Measurements from ENCODE around the gene ACBD3.

Gene ACBD3

DNA sequence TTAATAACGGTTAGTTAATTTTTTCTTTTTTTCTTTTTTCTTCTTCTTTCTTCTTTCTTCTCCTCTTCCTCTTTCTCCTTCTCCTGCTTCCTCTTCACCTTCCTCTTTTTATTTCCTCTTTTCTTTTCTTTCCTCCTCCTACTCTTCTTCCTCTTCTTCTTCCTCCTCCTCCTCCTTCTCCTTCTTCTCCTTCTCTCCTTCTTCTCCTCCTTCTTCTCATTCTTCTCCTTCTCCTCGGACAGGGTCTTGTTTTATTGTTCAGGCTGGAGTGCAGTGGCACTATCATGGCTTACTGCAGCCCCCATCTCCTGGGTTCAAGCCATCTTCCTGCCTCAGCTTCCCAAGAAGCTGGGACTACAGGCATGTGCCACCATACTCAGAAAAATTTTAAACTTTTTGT lies 13.4 kb upstream of the ACBD3 start:
- DNase-seq = no peak

DNA sequence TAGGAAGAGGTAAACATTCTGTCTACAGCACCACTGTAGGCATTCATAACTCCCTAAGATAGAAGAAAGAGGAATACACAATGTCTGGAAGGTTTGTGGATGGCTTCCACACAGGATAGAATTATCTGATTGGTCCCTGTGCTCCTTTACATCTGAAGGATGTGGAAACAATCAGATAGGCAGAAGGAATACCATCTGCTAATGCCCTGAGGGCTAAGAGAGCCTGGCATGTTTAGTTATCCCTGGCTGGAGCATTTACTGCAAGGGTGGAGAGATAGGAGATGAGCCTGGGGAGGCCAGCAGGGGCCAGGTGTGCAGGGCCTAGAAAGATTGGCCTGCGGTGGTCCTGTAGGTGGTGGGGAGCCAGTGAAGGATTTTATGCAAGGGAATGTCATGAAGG lies 8.6 kb upstream of the ACBD3 start:
- DNase-seq = no peak

DNA sequence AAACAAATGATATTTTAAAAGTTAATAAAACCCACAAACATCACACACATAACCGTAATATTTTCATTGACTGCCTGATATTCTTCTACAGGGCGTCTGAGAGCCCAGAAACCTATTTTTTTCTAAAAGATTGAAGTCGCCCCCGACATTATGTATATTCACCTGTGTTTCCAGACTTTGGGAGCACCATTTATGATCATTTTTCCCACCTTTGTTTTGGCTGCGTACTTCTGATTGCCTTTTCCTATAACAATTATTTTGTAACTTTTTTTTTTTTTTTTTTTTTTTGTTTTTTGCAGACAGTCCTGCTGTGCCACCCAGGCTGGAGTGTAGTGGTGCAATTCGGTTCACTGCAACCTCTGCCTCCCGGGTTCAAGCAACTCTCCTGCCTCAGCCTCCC lies 839 bp upstream of the ACBD3 start:
- DNase-seq = no peak

DNA sequence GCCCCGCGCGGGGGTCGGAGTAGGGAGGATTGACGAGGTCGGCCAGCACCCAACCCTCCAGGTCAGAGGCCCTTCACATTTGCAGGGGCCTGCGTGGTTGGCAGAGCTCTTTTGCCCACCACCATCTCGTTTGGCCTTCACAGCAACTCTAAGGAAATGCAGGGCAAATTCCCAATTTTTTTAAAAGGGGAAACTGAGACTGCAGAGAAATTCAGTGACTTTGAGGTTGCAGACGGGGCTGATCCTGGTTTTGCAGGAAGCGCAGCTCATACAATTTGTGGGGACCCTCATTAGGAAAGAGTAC lies 430 bp upstream of the ACBD3 start:
- DNase-seq = no peak

DNA sequence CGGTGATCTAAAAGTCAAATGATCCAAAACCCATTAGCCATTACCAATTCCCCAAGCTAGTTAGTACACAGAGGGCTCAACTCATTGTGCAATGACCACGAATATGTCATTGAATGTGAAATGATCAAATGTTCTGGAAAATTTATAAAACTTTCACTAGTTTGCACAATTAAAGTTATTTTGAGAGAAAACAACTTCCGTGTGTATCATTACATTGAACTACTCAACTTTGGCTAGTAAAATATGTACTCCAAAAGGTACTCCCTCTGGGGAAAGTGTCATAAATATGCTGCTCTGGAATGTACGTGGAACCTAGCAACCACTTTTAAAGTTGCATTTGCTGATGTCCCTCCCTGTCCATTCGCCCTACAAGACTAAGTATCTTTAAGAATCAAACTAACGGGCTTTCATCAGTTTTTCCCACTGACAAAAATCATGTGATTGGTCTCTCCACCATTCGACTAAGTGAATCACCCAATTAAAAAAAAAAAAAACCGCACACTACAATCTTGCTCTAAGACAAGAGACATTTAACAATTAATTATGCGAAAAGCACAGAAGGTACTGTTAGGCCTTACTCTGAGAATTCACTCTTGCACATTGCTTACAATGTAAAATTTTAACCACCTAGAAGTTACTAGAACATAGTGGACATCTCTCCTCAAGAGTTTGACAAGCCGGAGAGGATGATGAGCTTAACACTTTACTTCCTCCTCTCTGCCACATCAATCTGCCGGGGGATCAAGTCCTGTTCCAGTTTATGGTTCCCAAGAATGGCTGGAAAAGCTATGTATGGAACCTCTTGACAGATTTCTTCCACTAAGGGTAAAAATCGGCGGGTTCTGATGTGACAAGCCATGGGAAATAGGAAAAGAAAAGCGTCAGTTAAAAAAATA lies 1.2 kb downstream of the ACBD3 start:
- peak; percentile 20 for DNase-seq

DNA sequence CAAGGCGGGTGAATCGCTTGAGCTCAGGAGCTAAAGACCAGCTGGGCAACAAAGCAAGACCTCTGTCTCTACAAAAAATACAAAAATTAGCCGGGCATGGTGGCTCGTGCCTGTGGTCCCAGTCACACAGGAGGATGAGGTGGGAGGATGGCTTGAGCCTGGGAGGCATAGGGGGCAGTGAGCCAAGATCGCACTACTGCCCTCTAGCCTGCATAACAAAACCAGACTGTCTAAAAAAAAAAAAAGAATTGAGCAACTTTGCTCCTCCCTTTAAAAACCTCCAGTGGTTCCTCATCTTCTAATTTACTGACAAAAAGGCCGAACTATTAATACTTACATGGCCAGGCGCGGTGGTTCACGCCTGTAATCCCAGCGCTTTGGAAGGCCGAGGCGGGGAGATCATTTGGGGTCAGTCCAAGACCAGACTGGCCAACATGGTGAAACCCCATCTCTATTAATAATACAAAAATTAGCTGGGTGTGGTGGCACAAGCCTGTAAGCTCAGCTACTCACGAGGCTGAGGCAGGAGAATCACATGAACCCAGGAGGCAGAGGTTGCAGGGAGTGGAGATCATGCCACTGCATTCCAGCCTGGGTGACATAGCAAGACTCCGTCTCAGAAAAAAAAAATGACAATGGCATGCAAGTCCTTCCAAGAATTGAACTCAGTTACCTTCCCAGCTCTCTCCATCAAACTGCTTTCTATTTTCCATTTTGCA lies 4.4 kb downstream of the ACBD3 start:
- peak; percentile 63 for DNase-seq

DNA sequence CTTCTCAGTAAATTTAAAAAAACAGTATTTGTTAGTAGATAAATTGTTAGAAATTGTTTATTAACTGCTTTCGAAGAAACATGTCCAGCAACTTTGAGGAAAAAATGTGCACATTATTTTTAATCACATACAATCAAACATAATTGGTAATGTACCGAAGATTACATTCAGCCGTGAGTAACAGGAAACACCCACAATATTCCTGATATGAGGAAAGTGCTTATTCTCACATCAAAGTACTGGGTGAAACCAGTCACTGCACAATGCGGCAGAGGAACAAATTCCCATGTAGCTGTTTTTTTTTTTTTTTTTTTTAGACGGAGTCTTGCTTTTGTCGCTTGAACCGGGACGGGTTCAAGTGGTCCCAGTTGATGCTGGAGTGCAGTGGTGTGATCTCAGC lies 9.7 kb downstream of the ACBD3 start:
- no peak for DNase-seq

DNA sequence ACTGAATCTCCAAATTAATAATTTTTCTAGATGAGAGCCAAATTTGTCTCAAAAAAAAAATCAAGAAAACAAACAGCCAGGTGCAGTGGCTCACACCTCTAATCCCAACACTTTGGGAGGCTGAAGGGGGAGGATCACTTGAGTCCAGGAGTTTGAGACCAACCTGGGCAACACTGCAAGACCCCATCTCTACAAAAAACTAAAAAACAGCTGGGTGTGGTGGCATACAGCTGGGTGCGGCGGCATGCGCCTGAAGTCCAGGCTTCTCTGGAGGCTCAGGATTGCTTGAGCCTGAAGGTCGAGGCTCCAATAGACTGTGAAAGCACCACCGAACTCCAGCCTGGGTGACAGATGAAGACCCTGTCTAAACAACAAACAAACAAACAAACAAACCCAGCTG lies 14.0 kb downstream of the ACBD3 start:
- no peak for DNase-seq

DNA sequence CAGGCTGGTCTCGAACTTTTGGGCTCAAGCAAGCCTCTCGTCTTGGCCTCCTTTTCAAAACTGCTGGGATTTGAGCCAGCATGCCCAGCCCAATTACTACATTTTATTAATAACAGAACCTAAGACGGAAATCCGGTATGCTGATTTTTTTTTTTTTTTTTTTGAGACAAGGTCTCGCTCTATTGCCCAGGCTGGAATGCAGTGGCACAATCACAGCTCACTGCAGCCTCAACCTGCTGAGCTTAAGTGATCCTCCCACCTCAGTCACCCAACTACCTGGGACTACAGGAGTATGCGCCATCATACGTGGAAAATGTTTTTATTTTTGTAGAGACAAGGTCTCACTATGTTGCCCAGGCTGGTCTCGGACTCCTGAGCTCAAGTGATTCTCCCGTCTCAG lies 20.2 kb downstream of the ACBD3 start:
- no peak for DNase-seq

DNA sequence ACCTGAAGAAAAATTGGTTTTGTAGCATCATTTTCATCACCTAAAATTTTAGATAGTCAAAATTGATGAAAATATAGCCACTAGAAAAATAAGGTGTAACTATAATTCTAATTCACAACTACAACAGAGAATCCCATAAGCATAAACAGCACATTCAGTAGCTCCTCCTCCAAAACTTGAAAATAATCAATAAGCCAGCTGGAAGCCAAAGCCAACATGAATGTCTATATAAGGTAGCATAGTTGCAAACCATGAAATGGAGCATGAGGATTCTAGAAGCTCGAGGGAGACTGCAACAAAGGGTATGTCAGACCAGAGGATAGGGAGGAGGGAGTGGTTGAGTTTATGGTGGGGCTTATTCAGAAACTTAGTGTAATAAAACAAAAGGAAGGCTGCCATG lies 22.4 kb downstream of the ACBD3 start:
- no peak for DNase-seq

DNA sequence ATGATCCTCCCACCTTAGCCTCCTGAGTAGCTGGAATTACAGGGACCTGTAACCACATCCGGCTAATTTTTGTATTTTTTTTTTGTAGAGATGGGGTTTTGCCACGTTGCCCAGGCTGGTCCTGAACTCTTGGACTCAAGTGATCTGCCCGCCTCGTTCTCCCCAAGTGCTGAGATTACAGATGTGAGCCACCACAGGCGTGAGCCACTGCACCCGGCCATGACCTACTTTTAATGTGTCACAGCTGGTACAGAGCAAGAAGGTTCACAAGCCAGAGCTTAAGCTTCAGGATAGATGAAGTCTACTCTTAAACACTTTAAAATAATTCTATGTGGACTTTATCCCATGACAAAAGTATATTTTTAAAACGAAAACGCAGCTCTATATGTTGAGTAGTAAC lies 23.6 kb downstream of the ACBD3 start:
- no peak for DNase-seq

DNA sequence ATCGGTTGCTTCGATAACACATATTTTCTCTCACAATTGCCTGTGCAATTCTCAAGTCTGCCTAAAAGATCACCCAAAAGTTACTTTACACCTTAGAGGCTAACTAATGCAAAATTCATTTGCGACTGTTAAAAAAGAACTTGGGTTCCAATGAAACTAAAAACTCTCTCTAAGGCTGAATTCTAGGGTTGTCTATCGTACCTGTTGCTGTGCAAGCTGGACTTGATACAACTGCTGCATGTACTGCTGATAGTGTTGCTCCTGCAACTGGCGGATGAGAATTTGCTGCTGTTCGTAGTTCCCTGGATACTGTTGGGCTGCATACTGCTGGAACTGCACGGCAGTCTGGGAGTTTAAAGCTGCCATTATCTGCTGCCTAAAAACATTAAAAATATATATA lies 27.6 kb downstream of the ACBD3 start:
- DNase-seq = no peak

DNA sequence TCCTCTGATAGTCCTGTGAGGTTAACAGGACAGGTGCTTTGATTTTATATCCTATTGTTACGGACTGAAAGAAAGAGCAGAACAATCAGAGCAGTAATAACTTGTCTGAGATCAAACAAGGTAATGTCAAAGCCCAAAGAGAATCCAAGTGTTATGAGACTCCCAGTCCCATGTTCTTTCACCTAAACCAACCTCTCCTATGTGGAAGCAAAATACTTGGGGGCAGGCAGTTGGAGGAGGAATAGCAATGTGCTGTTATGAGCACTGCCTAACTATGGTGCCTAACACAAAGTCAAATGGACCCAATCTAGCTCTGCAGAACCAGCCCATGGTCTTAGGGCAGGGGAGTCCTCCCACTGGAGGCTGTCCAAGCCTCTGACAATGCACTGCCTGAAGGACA lies 28.1 kb downstream of the ACBD3 start:
- DNase-seq = no peak

DNA sequence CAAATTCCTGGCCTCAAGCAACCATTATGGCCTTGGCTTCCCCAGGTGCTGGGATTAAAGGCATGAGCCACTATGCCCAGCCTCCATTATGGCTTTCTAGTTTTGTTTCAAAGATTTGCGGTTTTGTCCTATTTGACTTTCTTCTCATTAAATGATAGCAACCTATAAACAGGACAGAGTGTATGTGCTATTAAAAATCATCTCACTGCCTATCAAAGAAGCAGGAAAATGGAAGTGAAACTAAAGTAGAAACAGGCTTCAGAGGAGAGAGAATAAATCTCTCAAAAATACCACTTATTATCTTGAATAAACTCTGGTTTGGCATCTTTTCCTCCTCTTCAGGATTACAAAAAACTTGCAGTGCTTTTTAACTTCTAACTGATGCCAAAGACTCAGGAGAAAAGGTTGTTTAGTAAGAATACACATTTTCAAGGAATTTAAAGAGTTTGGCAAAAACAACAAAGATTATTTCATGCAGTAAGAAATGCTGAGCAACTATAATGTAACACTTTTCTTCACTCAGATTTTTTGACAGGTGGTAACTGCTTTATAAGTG lies 28.7 kb downstream of the ACBD3 start:
- DNase-seq = no peak

DNA sequence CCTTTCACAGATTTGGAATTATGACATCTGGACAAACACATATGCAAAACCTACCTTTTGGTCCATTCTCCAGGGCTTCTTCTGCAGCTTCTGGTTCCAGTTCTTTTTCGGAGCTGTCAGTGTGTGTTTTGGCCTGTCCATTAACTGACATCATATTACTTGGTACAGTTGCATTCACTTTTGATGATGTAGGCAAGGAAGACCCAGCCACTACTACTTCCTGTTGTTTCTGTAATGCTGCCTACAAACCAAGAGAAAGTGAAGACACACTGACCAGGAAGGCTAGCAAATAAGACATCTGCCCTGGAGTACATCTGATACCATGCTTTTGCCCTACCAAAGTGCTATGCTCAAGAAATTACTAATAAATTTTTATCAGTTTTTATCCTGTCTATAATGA lies 31.9 kb downstream of the ACBD3 start:
- DNase-seq = no peak

DNA sequence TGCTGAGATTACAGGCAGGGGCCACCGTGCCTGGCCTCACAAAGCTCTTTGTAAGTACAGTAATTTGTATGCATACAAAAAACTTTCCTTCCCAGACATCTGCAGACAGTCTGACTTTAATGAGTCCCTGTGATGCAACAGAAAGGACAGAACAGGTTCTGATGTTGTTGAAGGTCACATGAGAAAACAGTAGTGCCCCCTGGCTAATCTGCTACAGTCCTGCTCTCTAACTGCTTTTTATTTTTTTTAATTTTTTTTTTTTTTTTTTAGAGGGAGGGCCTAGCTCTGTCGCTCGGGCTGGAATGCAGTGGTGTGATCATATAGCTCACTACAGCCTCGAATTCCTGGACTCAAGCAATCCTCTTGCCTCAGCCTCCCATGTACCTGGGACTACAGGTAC lies 36.7 kb downstream of the ACBD3 start:
- DNase-seq = no peak

DNA sequence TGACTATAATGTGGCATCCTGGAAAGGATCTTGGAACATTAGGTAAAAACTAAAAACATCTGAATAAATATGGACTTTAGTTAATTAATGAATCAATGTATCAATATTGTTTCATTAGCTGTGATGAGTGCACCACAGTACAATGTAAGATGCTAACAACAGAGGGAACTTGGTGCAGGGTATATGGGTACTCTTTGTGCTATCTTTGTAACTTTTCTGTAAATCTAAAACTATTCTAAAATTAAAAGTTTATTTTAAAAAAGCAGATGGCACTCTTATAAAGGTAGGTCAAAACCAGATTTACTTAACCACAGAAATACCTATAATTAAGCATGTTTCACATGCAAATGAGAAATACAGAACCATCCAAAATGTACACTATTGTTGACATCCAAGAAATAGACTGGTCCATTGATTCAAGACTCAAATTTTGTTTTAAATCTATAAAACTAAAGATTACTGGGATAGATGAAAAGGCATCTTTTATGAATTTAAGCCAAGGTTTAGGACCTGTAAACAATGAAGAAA lies 38.4 kb downstream of the ACBD3 start:
- DNase-seq = no peak

DNA sequence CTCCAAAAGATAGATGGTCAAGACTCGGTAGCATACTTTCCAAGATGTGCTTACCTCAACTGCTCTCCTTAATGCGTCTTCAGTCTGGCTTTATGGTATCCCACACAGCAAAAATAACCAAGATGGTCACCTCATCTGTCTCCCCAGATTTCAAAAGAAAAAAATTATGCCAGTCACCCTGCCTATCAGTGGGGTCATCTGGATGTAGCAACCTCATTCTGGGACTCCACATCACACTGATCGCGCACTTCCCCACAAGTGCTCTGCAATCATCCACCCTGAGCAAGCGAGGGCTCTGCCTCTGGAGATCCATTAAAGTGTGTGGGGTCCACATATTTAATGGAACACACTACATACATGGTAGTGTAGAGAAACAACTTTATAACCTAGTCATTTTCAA lies 42.5 kb downstream of the ACBD3 start:
- no peak for DNase-seq

DNA sequence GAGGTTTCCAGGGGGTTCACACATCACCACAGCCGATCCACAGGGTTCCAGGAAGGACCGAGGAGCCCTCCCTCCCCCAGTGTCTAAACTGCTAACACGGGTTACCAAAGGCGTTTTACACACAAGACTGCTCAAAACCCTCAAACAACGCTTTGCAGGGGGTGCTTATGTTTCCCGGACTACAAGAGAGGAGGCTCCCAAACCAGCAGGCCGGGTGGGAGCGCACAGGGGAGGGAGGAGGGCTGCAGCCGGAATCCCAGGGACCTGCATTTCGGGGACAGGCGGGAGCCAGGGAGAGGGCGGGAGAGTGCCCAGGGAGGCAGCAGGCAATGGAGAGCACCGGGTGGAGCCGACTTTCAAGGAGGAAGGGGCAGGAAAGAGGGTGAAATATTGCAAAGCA lies 50.8 kb downstream of the ACBD3 start:
- no peak for DNase-seq

DNA sequence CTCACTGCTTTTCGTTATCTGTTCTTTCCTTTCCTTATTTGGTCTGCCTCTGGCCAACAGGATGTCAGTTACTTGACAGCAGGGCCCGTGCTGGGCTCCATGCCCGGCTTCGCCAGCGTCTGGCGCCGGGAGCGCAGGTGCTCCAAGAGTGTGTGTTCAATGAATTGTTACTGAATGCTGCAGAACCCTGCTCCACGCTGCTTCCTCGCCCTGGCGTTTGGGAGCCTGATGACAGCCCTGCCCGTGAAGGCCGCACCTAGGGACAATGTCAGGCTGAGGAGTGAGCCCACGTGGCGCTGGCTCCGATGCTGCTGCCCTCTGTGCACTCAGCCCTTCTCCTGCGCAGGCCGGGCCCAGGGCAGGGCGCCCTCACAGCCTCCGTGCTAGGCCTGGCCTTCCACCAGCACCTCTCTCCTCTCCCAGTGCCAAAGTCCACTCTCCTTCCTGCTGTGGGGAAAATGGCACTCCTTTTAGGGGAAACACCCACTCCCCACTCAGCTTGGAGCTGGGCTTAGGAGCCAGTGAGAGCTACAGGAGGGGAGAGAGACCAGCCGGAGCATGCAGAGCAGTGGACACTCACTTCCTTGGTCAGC lies 51.4 kb downstream of the ACBD3 start:
- DNase-seq = no peak

DNA sequence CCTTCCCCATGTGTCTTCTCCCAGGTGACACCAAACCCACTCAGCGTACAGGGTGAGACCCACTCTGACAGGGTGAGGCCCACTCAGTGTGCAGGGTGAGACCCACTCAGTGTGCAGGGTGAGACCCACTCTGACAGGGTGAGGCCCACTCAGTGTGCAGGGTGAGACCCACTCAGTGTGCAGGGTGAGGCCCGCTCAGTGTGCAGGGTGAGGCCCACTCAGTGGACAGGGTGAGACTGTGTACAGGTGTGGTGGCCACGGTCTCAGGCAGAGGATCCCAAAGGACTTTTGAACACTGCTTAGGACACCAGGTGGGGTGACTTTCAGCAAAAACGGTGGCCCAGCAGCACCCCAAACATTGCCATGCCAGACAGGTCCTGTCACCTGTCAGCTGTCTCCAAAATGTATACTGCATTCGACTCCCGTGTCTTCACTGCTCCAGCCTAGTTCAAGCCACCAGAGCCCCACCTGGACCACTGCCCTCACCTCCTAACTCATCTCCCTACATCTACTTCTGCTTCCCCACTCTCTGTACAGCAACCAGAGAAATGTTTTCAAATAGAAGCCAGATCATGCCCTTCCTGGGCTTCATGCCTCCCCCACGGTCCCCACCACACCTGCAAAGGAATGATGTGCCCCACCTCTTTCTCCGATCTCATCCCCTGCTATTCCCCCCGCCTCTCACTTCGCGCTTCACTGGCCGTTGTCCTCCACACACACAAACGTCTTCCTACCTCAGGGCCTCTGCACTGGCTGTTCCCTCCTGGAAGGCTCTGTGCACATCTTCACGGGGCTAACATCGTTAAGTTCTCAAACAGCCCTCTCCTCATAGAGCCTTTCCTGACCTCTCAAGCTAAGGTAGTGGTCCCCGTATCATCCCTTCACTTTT lies 52.1 kb downstream of the ACBD3 start:
- no peak for DNase-seq

DNA sequence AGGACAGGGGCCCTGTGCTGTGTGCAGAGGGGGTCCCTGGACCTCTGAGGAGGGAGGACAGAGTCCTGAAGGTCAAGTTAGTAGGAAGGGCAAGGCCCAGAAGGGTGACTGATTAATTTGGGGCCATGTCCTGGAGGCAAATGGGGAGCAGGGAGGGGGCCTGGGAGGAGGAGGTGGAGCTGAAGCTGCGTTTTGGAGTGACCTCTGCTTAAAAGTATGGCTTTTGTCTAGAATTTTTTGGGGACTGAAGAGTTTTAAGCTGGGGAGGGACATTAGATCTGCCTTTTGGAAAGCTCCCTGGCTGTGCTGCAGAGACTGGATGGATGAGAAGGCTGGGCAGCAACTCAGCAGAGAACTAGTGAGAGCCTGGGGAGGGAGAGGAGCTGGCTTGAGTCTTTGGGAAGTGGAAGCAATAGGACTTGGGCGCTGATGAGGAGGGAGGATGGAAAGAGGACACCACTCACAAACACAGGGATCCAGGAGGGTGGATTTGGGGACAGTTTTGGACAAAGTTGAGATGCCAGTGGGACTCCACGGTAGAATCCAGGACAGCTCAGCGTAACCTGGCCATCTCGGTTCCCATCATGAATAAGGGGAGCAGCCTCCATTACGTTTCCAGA lies 52.9 kb downstream of the ACBD3 start:
- DNase-seq = no peak

Data from HCEC 1CT (cell line).